Measurements from ENCODE around the gene LRRC28.
A peak's percentile ranks its signal among the peaks of the same experiment; 100 is the strongest.
"Not testable (repeated sequence)": the region's sequence is repeated elsewhere in the genome, so short reads cannot be mapped to it uniquely, and the experiment has no call there.

Gene LRRC28

GRCh38 chr15:99399618-99400017, 148.3 kb downstream of the LRRC28 start:
- Histone ChIP-seq H3K27ac (ENCODE audit: low read depth, low read length) (no peak overlapping the region), H2AK5ac (ENCODE audit: low read length) (no peak overlapping the region), H3K4ac (ENCODE audit: low read depth, low read length) (no peak overlapping the region), H4K12ac (ENCODE audit: low read depth, low read length) (no peak overlapping the region), H4K91ac (ENCODE audit: low read depth, low read length) (no peak overlapping the region), H3K9me3 (ENCODE audit: insufficient read depth, low read depth, low read length) (no peaks in the 10 kb centered on the region), H3K23ac (ENCODE audit: low read length) (no peak overlapping the region), H3K14ac (ENCODE audit: low read length) (no peak overlapping the region), H3K9ac (ENCODE audit: low read length) (no peak overlapping the region), H2BK5ac (ENCODE audit: low read depth, low read length, poor library complexity) (no peak overlapping the region), H3K79me2 (ENCODE audit: control insufficient read depth, insufficient read depth, low read length, poor library complexity) (no peaks in the 10 kb centered on the region), H2AFZ (ENCODE audit: insufficient read depth, low read length, poor library complexity) (no peak overlapping the region), H2BK120ac (ENCODE audit: insufficient read depth, low read length, poor library complexity) (no peak overlapping the region), H3K4me3 (ENCODE audit: low read depth, low read length) (no peak overlapping the region), H3K4me1 (ENCODE audit: control insufficient read depth in 1 of 2, insufficient read depth in 2 of 2, low read length in 2 of 2) (peaks cover 0 to 4% of the 10 kb centered on the region in 2 experiments), H4K8ac (ENCODE audit: low read depth, low read length) (no peak overlapping the region), H3K18ac (ENCODE audit: low read length) (no peak overlapping the region), H2BK12ac (ENCODE audit: low read length) (no peak overlapping the region), H3K36me3 (ENCODE audit: control insufficient read depth in 1 of 2, insufficient read depth in 2 of 2, low read length in 2 of 2) (no peaks in the 10 kb centered on the region), H3K79me1 (ENCODE audit: low read length) (no peaks in the 10 kb centered on the region), H3K27me3 (ENCODE audit: insufficient read depth, low read length) (no peaks in the 10 kb centered on the region), H3K4me2 (ENCODE audit: low read length) (no peak overlapping the region)
- DNase-seq = peak; percentile 67 to 81
- no CpG with 5 or more reads among the region's 4 CpGs for WGBS (ENCODE audit: extremely low coverage, insufficient coverage, insufficient read length)

- H2BK5ac ChIP-seq (ENCODE audit: low read depth, low read length, poor library complexity); H3K27ac ChIP-seq (ENCODE audit: low read depth, low read length); H2BK12ac ChIP-seq (ENCODE audit: low read length); H4K8ac ChIP-seq (ENCODE audit: low read depth, low read length); DNase-seq; H2BK120ac ChIP-seq (ENCODE audit: insufficient read depth, low read length, poor library complexity); H3K9me3 ChIP-seq (ENCODE audit: insufficient read depth, low read depth, low read length); H3K36me3 ChIP-seq (ENCODE audit: control insufficient read depth in 1 of 2, insufficient read depth in 2 of 2, low read length in 2 of 2); H3K4ac ChIP-seq (ENCODE audit: low read depth, low read length); H3K79me1 ChIP-seq (ENCODE audit: low read length); H3K4me1 ChIP-seq (ENCODE audit: control insufficient read depth in 1 of 2, insufficient read depth in 2 of 2, low read length in 2 of 2); H4K12ac ChIP-seq (ENCODE audit: low read depth, low read length); H2AFZ ChIP-seq (ENCODE audit: insufficient read depth, low read length, poor library complexity); H4K91ac ChIP-seq (ENCODE audit: low read depth, low read length); H3K14ac ChIP-seq (ENCODE audit: low read length); H3K23ac ChIP-seq (ENCODE audit: low read length); H3K18ac ChIP-seq (ENCODE audit: low read length); H3K79me2 ChIP-seq (ENCODE audit: control insufficient read depth, insufficient read depth, low read length, poor library complexity); H3K4me2 ChIP-seq (ENCODE audit: low read length); H3K9ac ChIP-seq (ENCODE audit: low read length); H2AK5ac ChIP-seq (ENCODE audit: low read length); H3K4me3 ChIP-seq (ENCODE audit: low read depth, low read length); H3K27me3 ChIP-seq (ENCODE audit: insufficient read depth, low read length): not testable (repeated sequence)
- WGBS (ENCODE audit: extremely low coverage, insufficient coverage, insufficient read length) = no CpG with 5 or more reads among the region's 4 CpGs
Observed at GRCh38 chr15:99401216-99401615, 149.9 kb downstream of the LRRC28 start.

GRCh38 chr15:99402014-99402729, 150.9 kb downstream of the LRRC28 start:
- no peak overlapping the region for H2BK120ac ChIP-seq (ENCODE audit: insufficient read depth, low read length, poor library complexity)
- H3K4ac ChIP-seq (ENCODE audit: low read depth, low read length) = no peak overlapping the region
- no peak overlapping the region for H3K14ac ChIP-seq (ENCODE audit: low read length)
- no CpG with 5 or more reads among the region's 13 CpGs for whole genome bisulfite sequencing (ENCODE audit: extremely low coverage, insufficient coverage, insufficient read length)
- H3K27me3 ChIP-seq (ENCODE audit: insufficient read depth, low read length) = no peaks in the 10 kb centered on the region
- H2BK5ac ChIP-seq (ENCODE audit: low read depth, low read length, poor library complexity) = no peak overlapping the region
- no peak overlapping the region for H3K4me2 ChIP-seq (ENCODE audit: low read length)
- H2AK5ac ChIP-seq (ENCODE audit: low read length) = no peak overlapping the region
- H3K79me2 ChIP-seq (ENCODE audit: control insufficient read depth, insufficient read depth, low read length, poor library complexity) = no peaks in the 10 kb centered on the region
- H3K79me1 ChIP-seq (ENCODE audit: low read length) = no peaks in the 10 kb centered on the region
- H2BK12ac ChIP-seq (ENCODE audit: low read length) = no peak overlapping the region
- H3K23ac ChIP-seq (ENCODE audit: low read length) = no peak overlapping the region
- no peaks in the 10 kb centered on the region for H3K36me3 ChIP-seq (ENCODE audit: control insufficient read depth in 1 of 2, insufficient read depth in 2 of 2, low read length in 2 of 2)
- no peak overlapping the region for H4K91ac ChIP-seq (ENCODE audit: low read depth, low read length)
- H3K9ac ChIP-seq (ENCODE audit: low read length) = no peak overlapping the region
- no peak overlapping the region for H3K18ac ChIP-seq (ENCODE audit: low read length)
- H4K8ac ChIP-seq (ENCODE audit: low read depth, low read length) = no peak overlapping the region
- no peak for DNase-seq
- no peak overlapping the region for H3K27ac ChIP-seq (ENCODE audit: low read depth, low read length)
- no peaks in the 10 kb centered on the region for H3K9me3 ChIP-seq (ENCODE audit: insufficient read depth, low read depth, low read length)
- H3K4me1 ChIP-seq (ENCODE audit: control insufficient read depth in 1 of 2, insufficient read depth in 2 of 2, low read length in 2 of 2) = peaks cover 0 to 4% of the 10 kb centered on the region in 2 experiments
- H3K4me3 ChIP-seq (ENCODE audit: low read depth, low read length) = no peak overlapping the region
- H4K12ac ChIP-seq (ENCODE audit: low read depth, low read length) = no peak overlapping the region
- H2AFZ ChIP-seq (ENCODE audit: insufficient read depth, low read length, poor library complexity) = no peak overlapping the region

- WGBS (ENCODE audit: extremely low coverage, insufficient coverage, insufficient read length) = no CpG with 5 or more reads among the region's 11 CpGs
- Histone ChIP-seq H3K23ac (ENCODE audit: low read length) (no peak overlapping the region), H3K14ac (ENCODE audit: low read length) (no peak overlapping the region), H3K4ac (ENCODE audit: low read depth, low read length) (no peak overlapping the region), H4K91ac (ENCODE audit: low read depth, low read length) (no peak overlapping the region), H3K79me1 (ENCODE audit: low read length) (no peaks in the 10 kb centered on the region), H3K4me2 (ENCODE audit: low read length) (no peak overlapping the region), H3K9ac (ENCODE audit: low read length) (no peak overlapping the region), H2BK12ac (ENCODE audit: low read length) (no peak overlapping the region), H3K4me3 (ENCODE audit: low read depth, low read length) (no peak overlapping the region), H2BK5ac (ENCODE audit: low read depth, low read length, poor library complexity) (no peak overlapping the region), H2AK5ac (ENCODE audit: low read length) (no peak overlapping the region), H3K9me3 (ENCODE audit: insufficient read depth, low read depth, low read length) (no peaks in the 10 kb centered on the region), H4K8ac (ENCODE audit: low read depth, low read length) (no peak overlapping the region), H3K27me3 (ENCODE audit: insufficient read depth, low read length) (no peaks in the 10 kb centered on the region), H3K18ac (ENCODE audit: low read length) (no peak overlapping the region), H3K4me1 (ENCODE audit: control insufficient read depth in 1 of 2, insufficient read depth in 2 of 2, low read length in 2 of 2) (peaks cover 0 to 4% of the 10 kb centered on the region in 2 experiments), H3K27ac (ENCODE audit: low read depth, low read length) (no peak overlapping the region), H2AFZ (ENCODE audit: insufficient read depth, low read length, poor library complexity) (no peak overlapping the region), H4K12ac (ENCODE audit: low read depth, low read length) (no peak overlapping the region), H3K79me2 (ENCODE audit: control insufficient read depth, insufficient read depth, low read length, poor library complexity) (no peaks in the 10 kb centered on the region), H3K36me3 (ENCODE audit: control insufficient read depth in 1 of 2, insufficient read depth in 2 of 2, low read length in 2 of 2) (no peaks in the 10 kb centered on the region), H2BK120ac (ENCODE audit: insufficient read depth, low read length, poor library complexity) (no peak overlapping the region)
- peak in 1 of 2 donors; percentile 14 for DNase-seq
Observed at GRCh38 chr15:99403597-99403996, 152.3 kb downstream of the LRRC28 start.

Data from trophoblast cell (in vitro differentiated cells and primary cell).